IMR-90 (cell line): ENCODE data around the gene FAT1. TPM values are rescaled to one million over a fixed set of nuclear protein-coding genes. Genes with fewer than 3 reads are reported as not detected.

ENCODE experiments used
- ATAC-seq: fragments of 200-7000 bp; cut with Tn5 transposase; 2 replicates; pipeline ENCODE4 v1.9.1; 2020; ENCODE audit warnings: low read depth, mild to moderate bottlenecking, moderate library complexity
- BruUV-seq: library from RNA; stranded (reverse); fragments of 400-500 nt; replicated peaks from 2 replicates; lab custom pipeline; 2021; lab: Mats Ljungman, UMichigan
- CTCF ChIA-PET: fragments of 300-600 bp; formaldehyde crosslinking; extraction: SDS; loops from one replicate; lab custom pipeline; 2021; ENCODE audit warnings: antibody characterized with exemption; lab: Yijun Ruan, JAX
- POLR2A ChIA-PET: fragments of 300-600 bp; sonication (Branson Sonifier 250); formaldehyde crosslinking; loops from one replicate; lab custom pipeline; 2022; ENCODE audit warnings: antibody characterized with exemption; ENCODE audit not compliant: unreplicated experiment; lab: Charles Lee
- DNase-seq: peaks from one replicate; pipeline ENCODE4 v3.0.0; 2013
- H2AFZ ChIP-seq: replicated peaks from 2 replicates; pipeline ENCODE3; 2013; ENCODE audit warnings: low read length, mild to moderate bottlenecking; ENCODE audit not compliant: poor library complexity
- H2AK5ac ChIP-seq: 2 replicates; pipeline ENCODE4 v1.6.1; 2013; ENCODE audit warnings: low read depth, low read length, inconsistent platforms
- H2AK9ac ChIP-seq: replicated peaks from 2 replicates; pipeline ENCODE3; 2013; ENCODE audit warnings: mild to moderate bottlenecking, low read depth, low read length, moderate library complexity; ENCODE audit not compliant: poor library complexity
- H2BK120ac ChIP-seq: 2 replicates; pipeline ENCODE4 v1.6.1; 2013; ENCODE audit warnings: low read depth, low read length, inconsistent platforms
- H2BK15ac ChIP-seq: 3 replicates; pipeline ENCODE4 v1.6.1; 2013; ENCODE audit warnings: low read depth, low read length, inconsistent platforms
- H2BK20ac ChIP-seq: 2 replicates; pipeline ENCODE4 v1.6.1; 2013; ENCODE audit warnings: low read depth, mild to moderate bottlenecking, inconsistent platforms, low read length, moderate library complexity
- H2BK5ac ChIP-seq: 2 replicates; pipeline ENCODE4 v1.6.1; 2013; ENCODE audit warnings: mild to moderate bottlenecking, low read depth, low read length, inconsistent platforms; ENCODE audit not compliant: poor library complexity, severe bottlenecking
- H3K14ac ChIP-seq: replicated peaks from 2 replicates; pipeline ENCODE4 v1.6.1; 2013; ENCODE audit warnings: low read depth, low read length, inconsistent platforms
- H3K18ac ChIP-seq: 2 replicates; pipeline ENCODE4 v1.6.1; 2013; ENCODE audit warnings: low read depth, low read length, control low read depth
- H3K23ac ChIP-seq: 2 replicates; pipeline ENCODE4 v1.6.1; 2013; ENCODE audit warnings: low read depth, low read length, inconsistent platforms
- H3K27ac ChIP-seq: 2 replicates; pipeline ENCODE4 v1.5.1; 2013; ENCODE audit warnings: mild to moderate bottlenecking, control low read depth, low read length; ENCODE audit not compliant: insufficient read depth
- H3K27me3 ChIP-seq: 2 replicates; pipeline ENCODE4 v1.6.1; 2013; ENCODE audit warnings: low read length; ENCODE audit not compliant: control insufficient read depth, insufficient read depth
- H3K36me3 ChIP-seq: 2 replicates; pipeline ENCODE4 v1.6.1; 2013; ENCODE audit warnings: low read length, mixed read lengths; ENCODE audit not compliant: control insufficient read depth, insufficient read depth
- H3K4ac ChIP-seq: 2 replicates; pipeline ENCODE4 v1.6.1; 2013; ENCODE audit warnings: low read depth, low read length, inconsistent platforms
- H3K4me1 ChIP-seq: 2 replicates; pipeline ENCODE4 v1.6.1; 2013; ENCODE audit warnings: low read length, mixed read lengths; ENCODE audit not compliant: control insufficient read depth, insufficient read depth
- H3K4me2 ChIP-seq: 2 replicates; pipeline ENCODE4 v1.6.1; 2013; ENCODE audit warnings: low read depth, mild to moderate bottlenecking, control low read depth, low read length, moderate library complexity
- H3K4me3 ChIP-seq: 2 replicates; pipeline ENCODE4 v1.5.1; 2013; ENCODE audit warnings: low read depth, mild to moderate bottlenecking, control low read depth, low read length, moderate library complexity; ENCODE audit not compliant: insufficient read depth
- H3K56ac ChIP-seq: 2 replicates; pipeline ENCODE4 v1.6.1; 2013; ENCODE audit warnings: low read length, inconsistent platforms; ENCODE audit not compliant: insufficient read depth; ENCODE audit errors: extremely low read depth
- H3K79me1 ChIP-seq, 2 experiments: 2 replicates each; pipeline ENCODE4 v1.6.1; 2013; ENCODE audit warnings: low read length in 2 of 2, inconsistent platforms in 1 of 2, low read depth in 1 of 2
- H3K9ac ChIP-seq: 2 replicates; pipeline ENCODE4 v1.6.1; 2013; ENCODE audit warnings: low read depth, low read length, control low read depth
- H3K9me1 ChIP-seq: 2 replicates; pipeline ENCODE4 v1.6.1; 2013; ENCODE audit warnings: low read length, inconsistent platforms; ENCODE audit not compliant: insufficient read depth
- H3K9me3 ChIP-seq: 2 replicates; pipeline ENCODE4 v1.6.1; 2013; ENCODE audit warnings: low read length; ENCODE audit not compliant: control insufficient read depth, insufficient read depth
- H4K20me1 ChIP-seq: 2 replicates; pipeline ENCODE4 v1.6.1; 2013; ENCODE audit warnings: low read length, inconsistent platforms; ENCODE audit not compliant: insufficient read depth
- H4K5ac ChIP-seq: 2 replicates; pipeline ENCODE4 v1.6.1; 2013; ENCODE audit warnings: mild to moderate bottlenecking, low read depth, low read length, control low read depth
- H4K8ac ChIP-seq, 2 experiments: 2 replicates each; pipeline ENCODE4 v1.6.1; 2013; ENCODE audit warnings: low read depth in 2 of 2, low read length in 2 of 2, control low read depth in 1 of 2, inconsistent platforms in 1 of 2
- H4K91ac ChIP-seq: 2 replicates; pipeline ENCODE4 v1.6.1; 2013; ENCODE audit warnings: low read depth, low read length, inconsistent platforms; ENCODE audit not compliant: insufficient read depth
- BHLHE40 ChIP-seq: fragments of 150-350 bp; IDR thresholded peaks from 2 replicates; pipeline ENCODE4 v1.6.1; 2016; ENCODE audit warnings: mild to moderate bottlenecking, low read depth, low read length
- CEBPB ChIP-seq: IDR thresholded peaks from 2 replicates; pipeline ENCODE4 v1.6.1; 2012; ENCODE audit warnings: low read depth, low read length, improper control_type of control experiment
- CHD1 ChIP-seq: IDR thresholded peaks from 2 replicates; pipeline ENCODE4 v1.6.1; 2012; ENCODE audit warnings: low read depth, low read length, improper control_type of control experiment
- CTCF ChIP-seq: conservative IDR thresholded peaks from 2 replicates; pipeline ENCODE4 v1.5.1; 2012; ENCODE audit warnings: mild to moderate bottlenecking, low read depth, low read length, improper control_type of control experiment
- FOS ChIP-seq: fragments of 150-350 bp; IDR thresholded peaks from 2 replicates; pipeline ENCODE4 v1.6.1; 2016; ENCODE audit warnings: low read depth, low read length
- MAZ ChIP-seq: IDR thresholded peaks from 2 replicates; pipeline ENCODE4 v1.6.1; 2012; ENCODE audit warnings: low read depth, mild to moderate bottlenecking, low read length, improper control_type of control experiment, moderate library complexity, borderline replicate concordance
- MXI1 ChIP-seq: IDR thresholded peaks from 2 replicates; pipeline ENCODE4 v1.6.1; 2012; ENCODE audit warnings: low read depth, mild to moderate bottlenecking, low read length, moderate library complexity, borderline replicate concordance
- NFE2L2 ChIP-seq: fragments of 150-350 bp; IDR thresholded peaks from 2 replicates; pipeline ENCODE4 v1.6.1; 2016; ENCODE audit warnings: low read depth, mild to moderate bottlenecking, low read length
- POLR2A ChIP-seq: IDR thresholded peaks from 2 replicates; pipeline ENCODE4 v1.6.1; 2012; ENCODE audit warnings: mild to moderate bottlenecking, low read depth, low read length
- USF2 ChIP-seq: fragments of 150-350 bp; IDR thresholded peaks from 2 replicates; pipeline ENCODE4 v1.6.1; 2017; ENCODE audit warnings: mild to moderate bottlenecking, antibody characterized with exemption, low read length, low read depth
- WGBS, 2 experiments: methylation state at CpG; one replicate each; pipeline versions ENCODE4 v1.1.5 to v1.1.7; 2013; ENCODE audit warnings: missing lambda C conversion rate in 2 of 2; ENCODE audit not compliant: insufficient read length in 1 of 2; ENCODE audit errors: extremely low coverage in 2 of 2; 5-methylcytosine and 5-hydroxymethylcytosine counted together
- dilution Hi-C: fragments of 300-500 bp; cut with HindIII; formaldehyde crosslinking; loops from one replicate; pipeline ENCODE4 v1.14.3; 2018; ENCODE audit warnings: low sequenced_read_pairs; ENCODE audit not compliant: unreplicated experiment
- in situ Hi-C: fragments of 300-500 bp; cut with MboI; formaldehyde crosslinking; loops from 3 replicates; pipeline ENCODE4 v1.14.3; 2019; ENCODE audit warnings: low sequenced_read_pairs, inconsistent platforms, mixed read lengths
- intact Hi-C: fragments of 100-400 bp; cut with micrococcal nuclease; formaldehyde crosslinking; loops from 2 replicates; pipeline ENCODE4 v1.10.0; 2022
- polyA plus RNA-seq, 3 experiments: library from polyadenylated mRNA; depleted of rRNA; stranded (reverse); fragments of >200 nt; gene quantifications; 2 replicates each; pipeline ENCODE4 v1.2.3, GENCODE V29; 2012; ENCODE audit warnings: low replicate concordance in 1 of 3
- total RNA-seq: library from RNA; depleted of rRNA; stranded (reverse); fragments of >200 nt; gene quantifications from 2 replicates; pipeline ENCODE4 v1.2.3, GENCODE V29; 2012

Gene FAT1
- total and polyA plus RNA-seq, 2 of the 4 experiments (the other 2 are of a cell fraction): 156 to 519 TPM

- Histone ChIP-seq H2BK120ac (no peak overlapping the region), H3K4me3 (no peak overlapping the region), H4K91ac (no peak overlapping the region), H3K23ac (no peak overlapping the region), H3K36me3 (no peaks in the 10 kb centered on the region), H2BK5ac (no peak overlapping the region), H4K5ac (no peak overlapping the region), H2AK5ac (no peak overlapping the region; the same call in 1 of the 2 replicates), H2BK15ac (no peak overlapping the region), H2BK20ac (no peak overlapping the region), H3K56ac (no peak overlapping the region), H3K14ac (no peak overlapping the region), H3K9ac (no peak overlapping the region), H3K27me3 (no peaks in the 10 kb centered on the region), H3K9me3 (no peaks in the 10 kb centered on the region), H3K18ac (no peak overlapping the region), H3K4me1 (peaks cover 3% of the 10 kb centered on the region), H3K4ac (no peak overlapping the region), H4K8ac (no peak overlapping the region), H4K20me1 (no peaks in the 10 kb centered on the region), H3K4me2 (no peak overlapping the region), H2AFZ (no peak overlapping the region), H3K79me1 (no peaks in the 10 kb centered on the region), H3K27ac (no peak overlapping the region), H2AK9ac (no peak overlapping the region), H3K9me1 (no peaks in the 10 kb centered on the region; the same call in 1 of the 2 replicates)
- 90% methylated on average over 13 of the region's 35 CpGs; no CpG with 5 or more reads in 1 of the 2 experiments for WGBS, 2 experiments
- ChIA-PET CTCF (interaction anchor here (1.6 kb wide), 1 partner anchor 11 kb away, joined by 4 read pairs; no protein-coding TSS in a partner anchor), POLR2A (no interaction called here)
- DNase-seq (no peak), ATAC-seq (no peak)
- dilution Hi-C loops (no loop called here), intact Hi-C loops (no loop called here), in situ Hi-C loops (no loop called here)
- BruUV-seq: no TSS peak
- TF ChIP-seq NFE2L2 (no peak), MXI1 (no peak), BHLHE40 (no peak), FOS (no peak), CHD1 (no peak), USF2 (no peak), CTCF (no peak), POLR2A (no peak), MAZ (no peak), CEBPB (no peak)
Observed at GRCh38 chr4:186758929-186759682, 35.5 kb upstream of the FAT1 start.
